Measurements from ENCODE around the gene IL23A.
A peak's percentile ranks its signal among the peaks of the same experiment; 100 is the strongest.
"Not testable (repeated sequence)": the region's sequence is repeated elsewhere in the genome, so short reads cannot be mapped to it uniquely, and the experiment has no call there.

IL23A gene

DNA sequence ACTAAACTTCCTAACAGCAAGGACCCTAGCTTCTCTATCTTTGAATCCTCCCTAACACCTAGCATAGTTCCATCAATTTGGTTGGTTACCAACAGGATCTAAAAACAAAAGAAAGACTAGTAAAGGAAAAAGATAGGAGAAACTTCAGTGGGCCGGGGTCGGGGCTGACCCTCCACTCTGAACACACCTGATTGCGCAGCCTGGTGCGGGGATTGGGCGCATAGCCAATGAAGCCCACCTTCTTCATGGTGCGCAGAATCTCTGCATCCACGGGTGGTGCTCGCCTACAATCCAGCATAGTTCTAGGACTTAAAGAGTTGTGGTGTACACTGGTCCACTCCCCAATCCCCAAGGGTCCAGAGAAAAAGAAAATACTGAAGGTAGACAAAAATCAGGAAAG is 12.6 kb upstream of the IL23A start:
- DNase-seq (ENCODE audit: low spot score): no peak

DNA sequence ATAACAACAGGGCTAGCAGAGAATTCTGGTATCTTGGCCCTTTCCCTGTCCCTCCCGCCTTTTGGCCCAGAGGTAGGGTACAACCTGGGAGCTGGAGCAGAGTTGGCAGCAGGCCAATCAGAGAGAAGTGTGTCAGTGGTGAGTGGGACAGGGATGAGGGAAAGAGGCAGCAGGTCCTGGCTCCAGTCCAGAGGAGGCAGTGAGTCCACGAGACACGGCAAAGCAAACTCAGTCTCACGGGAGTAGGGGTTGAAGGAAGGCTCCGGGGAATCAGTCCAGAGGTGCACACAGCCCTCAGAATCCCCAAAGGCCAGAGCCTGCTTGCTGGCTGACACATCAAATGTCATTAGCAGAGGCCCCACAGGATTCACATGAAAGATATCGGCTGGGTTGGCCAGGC is 12.2 kb upstream of the IL23A start:
- DNase-seq (ENCODE audit: low spot score): no peak

DNA sequence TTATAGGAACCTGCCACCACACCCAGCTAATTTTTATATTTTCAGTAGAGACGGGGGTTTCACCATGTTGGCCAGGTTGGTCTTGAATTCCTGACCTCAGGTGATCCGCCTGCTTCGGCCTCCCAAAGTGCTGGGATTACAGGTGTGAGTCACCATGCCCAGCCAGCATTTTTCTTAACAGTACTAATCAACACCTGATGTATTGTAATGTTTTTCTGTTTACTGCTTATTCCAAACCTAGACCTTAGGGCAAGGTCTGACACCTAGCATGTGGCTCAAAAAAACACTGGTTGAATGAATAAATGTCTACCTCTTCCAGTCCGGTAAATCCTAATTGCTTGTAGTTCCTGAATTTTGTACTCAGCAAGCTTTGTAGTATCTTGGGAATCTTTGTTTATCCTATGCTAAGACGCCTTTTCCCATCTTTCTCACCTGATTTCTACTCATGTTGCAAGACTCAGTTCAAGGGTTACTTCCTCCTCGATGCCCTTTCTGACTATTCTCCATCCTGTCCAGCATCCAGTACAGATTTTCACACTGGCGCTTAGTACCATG is 7.7 kb upstream of the IL23A start:
- no peak for DNase-seq (ENCODE audit: low spot score)

DNA sequence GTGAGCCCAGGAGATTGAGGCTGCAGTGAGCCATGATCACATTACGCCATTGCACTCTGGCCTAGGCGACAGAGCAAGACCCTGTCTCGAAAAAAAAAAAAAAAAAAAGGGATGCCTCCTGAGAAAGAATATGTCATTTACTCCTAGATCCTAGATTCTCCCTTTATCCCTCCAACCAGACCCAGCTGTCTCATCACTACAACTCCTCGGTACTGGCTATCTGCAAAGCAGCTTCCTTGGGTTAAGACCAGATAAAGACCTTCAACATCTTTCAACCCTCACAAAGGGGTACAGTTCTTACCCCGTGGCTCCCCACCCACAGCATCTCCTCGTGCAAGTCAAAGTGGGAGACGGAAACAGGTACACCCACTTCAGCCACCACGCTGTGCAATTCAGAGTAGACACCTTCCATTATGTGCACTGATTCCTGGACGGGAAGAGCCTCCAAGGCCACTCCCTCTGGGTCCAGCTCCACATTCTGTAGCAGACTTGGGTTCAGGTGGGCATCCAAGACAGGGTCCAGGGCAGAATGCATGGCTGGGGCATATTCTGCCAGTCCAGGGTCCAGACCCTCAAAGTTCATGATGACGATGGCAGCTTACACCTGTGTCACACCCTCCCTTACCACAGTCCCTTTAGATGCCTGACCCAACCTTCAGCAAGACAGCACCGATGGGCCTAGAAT is 6.0 kb upstream of the IL23A start:
- DNase-seq (ENCODE audit: low spot score): no peak

DNA sequence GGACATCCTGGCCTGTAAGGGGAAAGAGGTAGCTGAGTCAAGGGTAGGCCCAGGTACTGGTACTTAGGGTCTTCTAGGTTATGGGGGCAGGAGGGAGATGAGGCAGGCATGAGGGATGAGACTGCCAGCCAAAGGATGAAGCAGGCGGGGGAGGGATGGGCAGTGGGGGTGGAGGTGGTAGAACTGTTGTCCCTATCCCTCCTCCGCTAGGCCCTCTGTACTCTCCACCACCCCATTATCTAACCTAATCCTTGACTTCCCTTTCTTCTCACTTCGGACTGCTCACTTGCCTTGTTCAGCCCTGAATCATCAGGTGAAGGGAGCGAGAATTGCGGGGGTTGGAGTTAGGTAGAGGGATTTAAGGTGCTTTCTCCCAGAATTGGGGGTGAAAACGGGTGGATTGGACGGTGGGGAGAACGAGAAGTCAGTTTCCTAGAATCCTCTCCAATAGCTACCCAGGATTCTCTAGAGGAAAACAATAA is 5.4 kb upstream of the IL23A start:
- no peak for DNase-seq (ENCODE audit: low spot score)

DNA sequence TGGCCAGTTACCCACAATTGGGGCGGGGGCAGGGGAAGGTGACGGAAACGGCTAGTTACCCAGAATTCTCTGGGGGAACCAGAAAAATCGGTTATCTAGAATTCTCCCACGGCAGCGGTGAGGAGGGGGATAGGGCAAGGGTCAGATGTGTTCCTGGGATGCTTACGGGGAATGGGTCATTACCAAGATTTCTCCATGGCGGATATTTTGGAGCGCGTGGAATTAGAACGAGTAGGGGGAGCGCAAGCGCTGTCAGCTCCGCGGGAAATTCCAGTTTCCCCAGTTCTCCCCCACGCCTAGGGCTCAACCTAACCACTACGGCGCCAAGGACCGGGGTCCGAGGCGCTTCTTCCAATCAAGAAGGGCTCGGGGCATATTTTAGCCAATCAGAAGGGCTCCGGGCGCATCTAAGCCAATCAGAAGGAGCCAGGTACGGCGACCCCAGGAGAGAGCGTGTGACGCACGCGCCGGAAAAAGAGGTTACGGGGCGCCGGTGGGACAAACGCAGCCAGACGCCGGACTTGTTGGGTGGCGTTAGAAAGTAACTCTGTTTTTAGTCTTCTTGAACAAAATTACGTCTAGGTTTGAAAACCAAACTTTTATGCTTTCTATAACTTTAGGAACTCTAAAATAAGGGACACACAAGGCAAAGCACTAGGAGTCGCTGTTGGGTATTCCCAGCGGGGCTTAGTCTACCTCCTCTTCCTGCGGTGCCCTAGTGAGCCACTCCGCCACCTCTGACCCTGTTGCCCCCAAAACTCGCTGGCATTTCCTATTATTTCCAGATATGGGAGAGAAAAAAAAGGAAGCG is 4.8 kb upstream of the IL23A start, which contains the start of gene PAN2:
TSS of gene PAN2 (minus strand) at position 322 of the 811 bp plus-strand sequence. CDS start 906 bp downstream, outside the sequence.
- peak; percentile 94 for DNase-seq (ENCODE audit: low spot score)

DNA sequence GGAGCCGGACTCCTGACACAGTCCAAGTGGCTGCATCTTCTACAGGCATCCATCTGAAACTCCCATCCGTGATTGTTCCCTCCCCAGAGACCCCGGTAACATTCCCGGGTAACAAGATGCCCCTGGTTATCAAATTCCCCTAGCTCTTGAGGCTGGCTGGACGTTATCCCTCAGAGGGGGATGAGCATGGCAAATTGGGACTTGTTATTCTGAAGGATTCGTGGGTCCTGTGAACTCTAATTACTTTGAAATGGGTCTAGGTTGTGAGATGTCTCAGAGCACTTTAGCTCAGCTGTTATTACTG is 4.2 kb upstream of the IL23A start:
- no peak for DNase-seq (ENCODE audit: low spot score)

DNA sequence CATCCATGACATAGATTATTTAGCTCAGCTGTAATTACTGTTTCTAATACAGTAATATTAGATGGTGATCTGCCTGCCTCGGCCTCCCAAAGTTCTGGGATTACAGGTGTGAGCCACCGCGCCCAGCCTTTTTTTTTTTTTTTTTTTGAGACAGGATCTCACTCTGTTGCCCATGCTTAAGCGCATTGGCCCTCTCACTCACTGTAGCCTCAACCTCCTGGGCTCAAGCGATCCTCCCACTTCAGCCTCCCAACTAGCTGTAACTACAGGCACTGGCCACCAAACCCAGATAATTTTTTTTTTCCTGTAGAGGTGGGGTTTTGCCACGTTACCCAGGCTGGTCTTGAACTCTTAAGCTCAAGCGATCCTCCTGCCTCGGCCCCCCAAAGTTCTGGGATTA is 3.2 kb upstream of the IL23A start:
- not testable (repeated sequence) for DNase-seq (ENCODE audit: low spot score)

DNA sequence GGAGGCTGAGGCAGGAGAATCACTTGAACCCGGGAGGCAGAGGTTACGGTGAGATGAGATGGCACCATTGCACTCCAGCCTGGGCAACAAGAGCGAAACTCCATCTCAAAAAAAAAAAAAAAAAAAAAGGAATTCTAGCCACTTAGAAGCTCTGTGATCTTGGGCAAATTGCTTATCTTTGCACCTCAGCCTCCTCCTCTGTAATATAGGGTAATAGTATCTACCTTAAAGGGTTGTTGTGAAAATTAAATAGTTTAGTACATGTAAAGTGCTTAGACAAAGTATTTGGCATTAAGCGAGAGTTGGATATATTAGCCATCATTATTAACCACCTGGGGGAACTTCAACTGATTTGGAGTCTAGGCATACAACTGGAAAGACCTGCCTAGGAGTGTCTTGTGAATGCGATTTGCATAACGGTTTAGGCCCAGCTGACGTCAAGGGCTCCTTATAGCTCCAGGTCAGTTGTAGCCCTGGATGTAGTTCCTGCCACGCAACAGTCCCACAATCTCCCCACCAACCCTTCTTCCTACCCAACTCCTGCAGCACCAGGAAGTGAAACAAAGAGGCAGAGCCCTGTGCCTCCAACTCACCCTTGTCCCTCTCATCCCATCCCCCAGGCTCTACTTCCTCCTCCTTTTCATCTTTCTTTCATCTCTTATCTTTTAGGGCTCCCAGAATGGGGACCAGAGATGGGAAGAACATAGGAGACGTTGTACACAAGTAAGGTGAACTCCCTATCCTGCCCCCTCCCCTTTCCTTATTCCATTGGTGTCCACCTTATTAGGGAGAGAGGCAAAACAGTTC is 2.1 kb upstream of the IL23A start:
- no peak for DNase-seq (ENCODE audit: low spot score)

DNA sequence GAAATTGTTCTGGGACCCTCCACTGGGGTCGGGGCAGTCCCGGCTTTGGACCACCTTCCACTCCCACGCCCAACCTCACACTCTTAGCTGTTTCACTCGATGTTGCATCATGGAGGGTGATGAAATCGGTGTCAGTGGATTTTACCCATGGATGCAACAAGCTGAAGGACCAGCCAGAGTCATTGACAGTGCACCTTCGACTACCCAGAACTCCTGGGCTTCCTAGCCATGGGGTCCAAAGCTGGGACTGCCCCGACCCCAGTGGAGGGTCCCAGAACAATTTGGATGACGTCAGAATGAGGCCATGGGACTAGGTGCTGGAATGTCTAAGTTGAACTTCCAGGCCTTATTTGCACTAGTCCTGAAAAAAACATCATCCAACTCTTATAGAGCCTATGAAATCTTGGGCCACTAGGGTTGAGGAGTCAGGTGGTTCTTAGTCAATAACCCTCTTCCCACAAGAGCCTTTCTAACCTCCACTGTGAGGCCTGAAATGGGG is 882 bp upstream of the IL23A start:
- no peak for DNase-seq (ENCODE audit: low spot score)

DNA sequence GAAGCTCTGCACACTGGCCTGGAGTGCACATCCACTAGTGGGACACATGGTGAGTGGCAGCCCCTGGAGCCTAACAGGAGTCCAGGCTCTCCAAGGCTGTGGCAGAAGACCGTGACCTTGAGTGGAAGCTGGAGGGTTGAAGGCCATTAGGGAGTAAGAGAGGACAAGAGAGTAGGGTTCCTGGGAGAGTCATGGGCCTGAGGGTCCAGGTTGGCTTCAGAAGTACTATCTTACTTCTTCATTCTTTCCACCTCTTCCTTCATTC is 406 bp downstream of the IL23A start:
- no peak for DNase-seq (ENCODE audit: low spot score)

DNA sequence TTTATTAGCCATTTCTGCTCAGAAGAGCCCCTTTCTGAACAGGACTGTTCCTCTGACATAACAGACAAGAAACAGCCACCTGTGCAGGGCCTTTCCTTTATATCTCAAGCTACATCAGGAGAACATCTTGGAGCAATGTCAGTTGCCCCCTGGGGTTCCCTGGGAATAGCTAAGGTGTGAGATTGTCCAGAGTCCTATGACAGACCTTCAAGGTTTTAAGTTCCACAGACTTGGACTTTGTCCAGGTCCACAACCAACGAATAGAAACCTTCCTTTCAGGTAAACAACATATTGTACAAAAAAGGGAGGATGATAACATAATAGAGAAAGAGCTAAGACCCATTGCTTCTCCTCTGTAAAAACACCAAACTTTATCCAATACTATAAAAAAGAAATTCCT is 2.9 kb downstream of the IL23A start:
- DNase-seq (ENCODE audit: low spot score): no peak

DNA sequence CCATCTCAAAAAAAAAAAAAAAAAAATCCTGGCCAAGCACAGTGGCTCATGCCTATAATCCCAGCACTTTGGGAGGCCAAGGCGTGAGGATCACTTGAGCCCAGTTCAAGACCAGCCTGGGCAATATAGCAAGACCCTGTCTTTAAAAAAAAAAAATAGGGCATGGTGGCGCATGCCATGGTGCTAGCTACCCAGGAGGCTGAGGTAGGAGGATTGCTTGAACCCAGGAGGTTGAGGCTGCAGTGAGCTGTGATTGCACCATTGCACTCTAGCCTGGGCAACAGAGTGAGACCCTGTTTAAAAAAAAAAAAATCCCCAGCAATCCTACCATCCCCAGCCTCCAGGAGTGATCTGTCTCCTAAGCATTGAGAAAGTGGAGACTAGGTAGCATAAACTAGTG is 3.6 kb downstream of the IL23A start:
- DNase-seq (ENCODE audit: low spot score): not testable (repeated sequence)

DNA sequence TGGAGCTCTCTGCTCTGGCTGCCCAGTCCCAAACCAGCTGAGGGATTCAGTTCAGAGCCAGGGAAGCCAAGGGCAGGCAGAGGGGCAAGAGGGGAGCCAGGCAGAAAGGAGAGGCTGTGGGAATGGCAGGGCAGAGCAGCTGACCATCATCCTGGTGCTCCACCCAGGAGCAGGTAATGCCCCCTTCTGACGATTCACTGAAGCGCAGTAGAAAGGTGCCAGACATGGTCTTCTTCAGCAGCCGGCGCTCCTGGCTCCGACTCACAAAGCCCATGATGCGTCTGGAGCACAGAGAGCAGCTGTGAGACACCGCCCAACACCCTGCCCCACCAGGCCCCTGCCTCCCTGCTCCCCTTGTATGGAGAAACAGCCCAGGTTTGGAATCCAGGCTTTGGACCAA is 8.0 kb downstream of the IL23A start:
- DNase-seq (ENCODE audit: low spot score): no peak

DNA sequence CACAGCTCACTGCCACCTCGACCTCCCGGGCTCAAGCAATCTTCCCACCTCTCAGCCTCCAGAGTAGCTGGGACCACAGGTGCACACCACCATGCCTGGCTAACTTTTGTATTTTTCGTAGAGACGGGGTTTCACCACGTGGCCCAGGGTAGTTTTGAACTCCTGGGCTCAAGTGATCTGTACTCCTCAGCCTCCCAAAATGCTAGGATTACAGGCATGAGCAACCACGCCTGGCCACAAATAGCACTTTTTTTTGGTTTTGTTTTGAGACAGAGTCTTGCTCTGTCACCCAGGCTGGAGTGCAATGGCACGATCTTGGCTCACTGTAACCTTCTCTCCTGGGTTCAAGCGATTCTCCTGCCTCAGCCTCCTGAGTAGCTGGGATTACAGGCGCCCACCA is 8.6 kb downstream of the IL23A start:
- not testable (repeated sequence) for DNase-seq (ENCODE audit: low spot score)

DNA sequence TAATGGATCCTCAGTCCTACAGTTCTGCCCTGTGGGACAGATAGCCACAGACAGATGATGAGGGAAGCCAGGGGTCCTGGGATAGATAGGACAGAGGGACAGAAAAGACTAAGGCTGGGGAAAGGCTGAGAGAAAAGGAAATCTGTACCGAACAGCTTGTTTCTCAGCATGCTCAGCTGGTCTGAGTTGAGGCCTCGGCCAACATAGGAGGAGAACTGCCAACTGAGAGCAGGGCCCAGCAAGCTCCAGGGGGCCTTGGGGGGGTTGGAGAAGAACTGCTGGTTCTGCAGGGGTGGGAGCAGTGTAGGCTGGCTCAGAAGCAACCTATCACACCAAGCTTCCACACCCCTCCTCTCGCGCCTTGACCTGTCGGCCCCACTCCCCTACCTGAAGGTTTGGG is 10.1 kb downstream of the IL23A start:
- DNase-seq (ENCODE audit: low spot score): no peak

DNA sequence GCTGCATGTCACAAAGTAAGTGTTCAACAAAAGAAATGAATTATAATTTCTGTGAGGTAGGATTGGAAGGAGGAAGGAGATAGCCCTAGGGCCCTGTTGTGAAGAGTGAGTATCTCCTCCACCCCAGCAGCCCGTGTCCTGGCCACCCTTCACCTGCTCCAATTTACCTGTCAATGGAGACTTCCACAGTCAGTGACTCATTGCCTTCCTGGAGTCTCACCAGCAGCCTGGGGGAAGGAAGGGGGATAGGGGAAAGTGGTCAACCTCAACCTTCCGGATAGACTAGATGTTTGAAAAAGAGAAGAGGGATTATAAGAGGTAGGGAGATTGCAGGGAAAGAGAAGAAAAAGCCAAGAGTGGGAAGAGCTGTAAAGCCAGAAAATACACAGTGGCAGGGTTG is 12.0 kb downstream of the IL23A start:
- DNase-seq (ENCODE audit: low spot score): no peak

DNA sequence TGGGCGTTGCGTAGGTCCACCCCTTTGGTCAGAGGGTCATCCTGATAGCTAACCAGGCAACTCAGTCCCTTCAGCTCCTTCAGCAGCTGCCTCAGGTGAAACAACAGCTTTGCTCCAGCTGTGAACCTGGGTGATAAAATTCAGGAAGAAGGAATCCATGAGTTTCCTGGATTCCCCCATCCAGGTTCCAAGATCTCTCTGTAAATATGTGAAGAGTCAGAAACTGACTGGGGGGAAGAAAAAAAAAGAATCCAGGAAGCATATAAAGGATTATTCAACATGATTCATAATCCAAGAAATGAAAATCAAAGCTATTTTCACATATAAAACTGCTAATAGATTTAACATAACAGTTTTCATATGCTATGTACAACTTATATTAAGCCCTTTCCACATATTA is 12.6 kb downstream of the IL23A start:
- no peak for DNase-seq (ENCODE audit: low spot score)

DNA sequence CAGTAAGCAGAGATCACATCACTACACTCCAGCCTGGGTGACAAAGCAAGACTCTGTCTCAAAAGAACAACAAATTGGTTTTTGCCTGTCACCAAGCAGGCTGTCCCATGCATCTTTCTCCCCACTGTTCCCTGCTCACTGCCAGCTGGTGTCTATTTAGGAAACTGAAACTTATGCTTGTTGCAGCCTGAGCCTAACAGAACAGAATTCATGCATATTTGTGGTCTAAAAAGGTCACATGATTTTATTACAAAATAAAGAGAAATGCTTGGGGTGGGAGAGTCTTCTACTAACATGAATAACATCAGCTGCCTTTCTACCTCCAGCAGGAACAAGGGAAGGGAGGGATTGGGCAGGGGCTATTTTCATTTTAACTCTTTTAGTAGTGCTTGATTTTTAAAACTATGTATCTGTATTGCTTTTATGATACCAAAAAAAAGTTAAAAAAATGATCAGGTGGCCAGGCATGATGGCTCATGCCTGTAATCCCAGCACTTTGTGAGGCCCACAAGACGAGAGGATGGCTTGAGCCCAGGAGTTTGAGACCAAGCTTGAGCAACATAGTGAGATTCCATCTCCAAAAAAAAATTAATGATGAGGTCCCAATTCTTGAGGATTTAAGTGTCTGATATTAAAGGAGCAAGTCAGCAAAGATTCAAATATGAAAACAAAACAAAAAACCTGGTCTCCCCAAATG is 20.3 kb downstream of the IL23A start:
- no peak for DNase-seq (ENCODE audit: low spot score)

DNA sequence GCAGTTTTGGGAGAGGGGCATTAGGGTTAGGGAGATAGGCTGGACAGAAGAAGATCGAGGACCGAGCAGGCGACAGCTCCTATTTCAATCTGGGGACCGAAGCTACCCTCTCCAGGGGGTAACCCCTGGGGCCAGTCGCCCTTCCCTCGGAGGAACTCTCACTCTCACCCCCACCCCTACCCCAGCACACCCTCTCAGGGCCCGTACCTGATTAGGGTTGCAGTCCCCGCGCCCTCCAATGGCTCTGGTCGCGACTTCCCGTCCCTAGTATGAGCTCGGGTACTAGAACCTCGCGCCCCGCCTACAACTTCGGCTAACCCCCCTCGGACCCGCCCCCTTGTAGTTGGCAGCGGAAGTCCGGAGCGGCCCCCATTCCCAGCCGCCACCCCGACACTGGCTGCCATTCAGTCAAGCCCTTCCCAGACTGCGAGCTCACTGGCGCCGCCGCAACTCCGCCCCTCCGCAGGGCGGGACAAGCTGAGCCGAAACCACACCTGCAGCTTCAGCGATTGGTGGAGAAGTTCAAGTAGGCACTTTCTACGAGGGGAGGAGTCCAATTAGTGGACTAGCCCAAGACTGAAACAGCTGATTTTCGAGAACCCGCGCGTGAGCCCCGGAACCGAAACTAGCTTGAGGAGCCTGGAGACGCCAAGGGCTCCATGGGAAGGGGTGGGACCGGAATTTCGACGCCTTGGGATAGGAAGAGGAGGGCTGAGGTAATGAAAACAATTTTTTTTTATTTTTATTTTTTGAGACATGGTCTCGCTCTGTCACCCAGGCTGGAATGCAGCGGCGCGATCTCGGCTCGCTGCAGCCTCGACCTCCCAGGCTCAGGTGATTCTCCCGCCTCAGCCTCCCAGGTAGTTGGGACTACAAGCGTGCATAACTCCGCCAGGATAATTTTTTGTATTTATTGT is 21.4 kb downstream of the IL23A start, which contains the start of gene STAT2:
TSS of gene STAT2 (minus strand) at position 257 of the 917 bp plus-strand sequence. CDS start 3,536 bp downstream, outside the sequence.
- peak; percentile 100 for DNase-seq (ENCODE audit: low spot score)
